ENCODE results near the gene LTB4R.
"Not testable (repeated sequence)": the region's sequence is repeated elsewhere in the genome, so short reads cannot be mapped to it uniquely, and the experiment has no call there.

LTB4R gene

DNA sequence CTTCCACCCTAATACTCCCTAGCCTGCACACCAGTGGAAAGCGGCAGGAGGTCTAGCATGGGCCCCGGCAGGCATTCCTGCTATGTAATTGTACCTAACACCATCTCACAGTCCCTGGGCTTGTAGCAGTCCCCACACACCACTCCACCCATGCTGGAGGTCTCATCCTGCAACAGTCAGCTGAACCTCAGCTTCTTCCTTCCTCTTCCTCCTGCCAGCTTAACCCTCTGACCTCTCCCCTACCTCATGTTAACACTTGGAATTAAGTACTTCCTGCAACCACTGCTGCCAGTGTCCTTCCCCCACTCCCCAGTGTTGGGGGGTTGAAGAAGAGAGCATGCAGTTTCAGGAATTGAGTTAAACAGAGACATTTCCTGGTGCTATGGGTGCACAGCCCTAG is 16.0 kb downstream of the LTB4R start (continued):
- no peak for TF ChIP-seq PPARA (CRISPR knock-in tag; IDR thresholded peaks at IDR 0.05; ENCODE audit: borderline replicate concordance)
- no peak for TF ChIP-seq BACH2 (CRISPR knock-in tag; IDR thresholded peaks at IDR 0.05; ENCODE audit: borderline replicate concordance)
- no peak for TF ChIP-seq ZFP3 (CRISPR knock-in tag; IDR thresholded peaks at IDR 0.05)

- ATAC-seq = not testable (repeated sequence)
Measured at GRCh38 chr14:24327914-24328313, 16.6 kb downstream of the LTB4R start.

- no peak for TF ChIP-seq ZNF70 (CRISPR knock-in tag; IDR thresholded peaks at IDR 0.05)
- no peak for TF ChIP-seq ISL1 (CRISPR knock-in tag; IDR thresholded peaks at IDR 0.05)
- no peak for TF ChIP-seq ZNF8 (CRISPR knock-in tag; IDR thresholded peaks at IDR 0.05)
- TF ChIP-seq GLIS3 (CRISPR knock-in tag; IDR thresholded peaks at IDR 0.05) = no peak
- no peak for TF ChIP-seq OSR1 (CRISPR knock-in tag; IDR thresholded peaks at IDR 0.05)
- no peak for TF ChIP-seq BACH2 (CRISPR knock-in tag; IDR thresholded peaks at IDR 0.05; ENCODE audit: borderline replicate concordance)
- TF ChIP-seq POU6F1 (CRISPR knock-in tag; IDR thresholded peaks at IDR 0.05; ENCODE audit: borderline replicate concordance, low read depth) = no peak
- TF ChIP-seq PPARA (CRISPR knock-in tag; IDR thresholded peaks at IDR 0.05; ENCODE audit: borderline replicate concordance) = no peak
- TF ChIP-seq ESRRG (CRISPR knock-in tag; IDR thresholded peaks at IDR 0.05) = no peak
- no peak for TF ChIP-seq ZC3H10 (CRISPR knock-in tag; IDR thresholded peaks at IDR 0.05)
- TF ChIP-seq ARNTL (CRISPR knock-in tag; IDR thresholded peaks at IDR 0.05; ENCODE audit: borderline replicate concordance, low read depth) = no peak
- TF ChIP-seq, protein P1, sequence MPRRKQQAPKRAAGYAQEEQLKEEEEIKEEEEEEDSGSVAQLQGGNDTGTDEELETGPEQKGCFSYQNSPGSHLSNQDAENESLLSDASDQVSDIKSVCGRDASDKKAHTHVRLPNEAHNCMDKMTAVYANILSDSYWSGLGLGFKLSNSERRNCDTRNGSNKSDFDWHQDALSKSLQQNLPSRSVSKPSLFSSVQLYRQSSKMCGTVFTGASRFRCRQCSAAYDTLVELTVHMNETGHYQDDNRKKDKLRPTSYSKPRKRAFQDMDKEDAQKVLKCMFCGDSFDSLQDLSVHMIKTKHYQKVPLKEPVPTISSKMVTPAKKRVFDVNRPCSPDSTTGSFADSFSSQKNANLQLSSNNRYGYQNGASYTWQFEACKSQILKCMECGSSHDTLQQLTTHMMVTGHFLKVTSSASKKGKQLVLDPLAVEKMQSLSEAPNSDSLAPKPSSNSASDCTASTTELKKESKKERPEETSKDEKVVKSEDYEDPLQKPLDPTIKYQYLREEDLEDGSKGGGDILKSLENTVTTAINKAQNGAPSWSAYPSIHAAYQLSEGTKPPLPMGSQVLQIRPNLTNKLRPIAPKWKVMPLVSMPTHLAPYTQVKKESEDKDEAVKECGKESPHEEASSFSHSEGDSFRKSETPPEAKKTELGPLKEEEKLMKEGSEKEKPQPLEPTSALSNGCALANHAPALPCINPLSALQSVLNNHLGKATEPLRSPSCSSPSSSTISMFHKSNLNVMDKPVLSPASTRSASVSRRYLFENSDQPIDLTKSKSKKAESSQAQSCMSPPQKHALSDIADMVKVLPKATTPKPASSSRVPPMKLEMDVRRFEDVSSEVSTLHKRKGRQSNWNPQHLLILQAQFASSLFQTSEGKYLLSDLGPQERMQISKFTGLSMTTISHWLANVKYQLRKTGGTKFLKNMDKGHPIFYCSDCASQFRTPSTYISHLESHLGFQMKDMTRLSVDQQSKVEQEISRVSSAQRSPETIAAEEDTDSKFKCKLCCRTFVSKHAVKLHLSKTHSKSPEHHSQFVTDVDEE (CRISPR knock-in tag; IDR thresholded peaks at IDR 0.05) = no peak
- ATAC-seq = no peak
Measured at GRCh38 chr14:24329073-24329663, 17.9 kb downstream of the LTB4R start.

- ATAC-seq = no peak
- TF ChIP-seq, protein P2, sequence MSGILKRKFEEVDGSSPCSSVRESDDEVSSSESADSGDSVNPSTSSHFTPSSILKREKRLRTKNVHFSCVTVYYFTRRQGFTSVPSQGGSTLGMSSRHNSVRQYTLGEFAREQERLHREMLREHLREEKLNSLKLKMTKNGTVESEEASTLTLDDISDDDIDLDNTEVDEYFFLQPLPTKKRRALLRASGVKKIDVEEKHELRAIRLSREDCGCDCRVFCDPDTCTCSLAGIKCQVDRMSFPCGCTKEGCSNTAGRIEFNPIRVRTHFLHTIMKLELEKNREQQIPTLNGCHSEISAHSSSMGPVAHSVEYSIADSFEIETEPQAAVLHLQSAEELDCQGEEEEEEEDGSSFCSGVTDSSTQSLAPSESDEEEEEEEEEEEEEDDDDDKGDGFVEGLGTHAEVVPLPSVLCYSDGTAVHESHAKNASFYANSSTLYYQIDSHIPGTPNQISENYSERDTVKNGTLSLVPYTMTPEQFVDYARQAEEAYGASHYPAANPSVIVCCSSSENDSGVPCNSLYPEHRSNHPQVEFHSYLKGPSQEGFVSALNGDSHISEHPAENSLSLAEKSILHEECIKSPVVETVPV (CRISPR knock-in tag; IDR thresholded peaks at IDR 0.05) = no peak
- TF ChIP-seq RARB (CRISPR knock-in tag; IDR thresholded peaks at IDR 0.05) = no peak
- no peak for TF ChIP-seq BACH2 (CRISPR knock-in tag; IDR thresholded peaks at IDR 0.05; ENCODE audit: borderline replicate concordance)
- TF ChIP-seq, protein P1 (CRISPR knock-in tag; IDR thresholded peaks at IDR 0.05) = no peak
Measured at GRCh38 chr14:24329736-24330135, 18.4 kb downstream of the LTB4R start.

GRCh38 chr14:24330973-24331674 is 19.8 kb downstream of the LTB4R start:
- ATAC-seq = no peak
- TF ChIP-seq, protein P2 (CRISPR knock-in tag; IDR thresholded peaks at IDR 0.05) = no peak
- TF ChIP-seq PPARA (CRISPR knock-in tag; IDR thresholded peaks at IDR 0.05; ENCODE audit: borderline replicate concordance) (no peak), ESRRG (CRISPR knock-in tag; IDR thresholded peaks at IDR 0.05) (no peak), ISL1 (CRISPR knock-in tag; IDR thresholded peaks at IDR 0.05) (no peak), POU6F1 (CRISPR knock-in tag; IDR thresholded peaks at IDR 0.05; ENCODE audit: borderline replicate concordance, low read depth) (no peak), ZFP30 (CRISPR knock-in tag; IDR thresholded peaks at IDR 0.05) (no peak), ARNTL (CRISPR knock-in tag; IDR thresholded peaks at IDR 0.05; ENCODE audit: borderline replicate concordance, low read depth) (no peak), ZNF70 (CRISPR knock-in tag; IDR thresholded peaks at IDR 0.05) (no peak), TCF4 (CRISPR knock-in tag; IDR thresholded peaks at IDR 0.05; ENCODE audit: borderline replicate concordance) (no peak)
- TF ChIP-seq, protein P3, sequence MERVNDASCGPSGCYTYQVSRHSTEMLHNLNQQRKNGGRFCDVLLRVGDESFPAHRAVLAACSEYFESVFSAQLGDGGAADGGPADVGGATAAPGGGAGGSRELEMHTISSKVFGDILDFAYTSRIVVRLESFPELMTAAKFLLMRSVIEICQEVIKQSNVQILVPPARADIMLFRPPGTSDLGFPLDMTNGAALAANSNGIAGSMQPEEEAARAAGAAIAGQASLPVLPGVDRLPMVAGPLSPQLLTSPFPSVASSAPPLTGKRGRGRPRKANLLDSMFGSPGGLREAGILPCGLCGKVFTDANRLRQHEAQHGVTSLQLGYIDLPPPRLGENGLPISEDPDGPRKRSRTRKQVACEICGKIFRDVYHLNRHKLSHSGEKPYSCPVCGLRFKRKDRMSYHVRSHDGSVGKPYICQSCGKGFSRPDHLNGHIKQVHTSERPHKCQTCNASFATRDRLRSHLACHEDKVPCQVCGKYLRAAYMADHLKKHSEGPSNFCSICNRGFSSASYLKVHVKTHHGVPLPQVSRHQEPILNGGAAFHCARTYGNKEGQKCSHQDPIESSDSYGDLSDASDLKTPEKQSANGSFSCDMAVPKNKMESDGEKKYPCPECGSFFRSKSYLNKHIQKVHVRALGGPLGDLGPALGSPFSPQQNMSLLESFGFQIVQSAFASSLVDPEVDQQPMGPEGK (CRISPR knock-in tag; IDR thresholded peaks at IDR 0.05; ENCODE audit: borderline replicate concordance) = no peak

Data from SK-N-SH treated with all-trans-retinoic acid at 6 μM for 48 hours (cell line).